Liver (tissue), 9 donors: ENCODE results near the gene DOCK2. TPM values are rescaled to one million over a fixed set of nuclear protein-coding genes. Genes with fewer than 3 reads are reported as not detected.

Experiments
- DNase-seq: peaks from one replicate; pipeline ENCODE4 v3.0.0-alpha.2; 2017; ENCODE audit warnings: low spot score
- H3K27ac ChIP-seq, 2 donors: one replicate each; pipeline ENCODE4 v1.7.0; 2013; ENCODE audit warnings: inconsistent platforms in 2 of 2, low read length in 2 of 2, control low read depth in 1 of 2, low read depth in 1 of 2, mild to moderate bottlenecking in 1 of 2
- H3K27me3 ChIP-seq, 4 donors: one replicate each; pipeline versions ENCODE4 v1.6.1 to v1.7.0; 2013; ENCODE audit warnings: low read length in 3 of 4, inconsistent platforms in 1 of 4, mild to moderate bottlenecking in 1 of 4, moderate library complexity in 1 of 4; ENCODE audit not compliant: control insufficient read depth in 4 of 4, insufficient read depth in 4 of 4
- H3K36me3 ChIP-seq, 4 donors: one replicate each; pipeline versions ENCODE4 v1.6.1 to v1.7.0; 2013; ENCODE audit warnings: low read length in 3 of 4, mild to moderate bottlenecking in 3 of 4, low read depth in 1 of 4, moderate library complexity in 1 of 4; ENCODE audit not compliant: control insufficient read depth in 4 of 4, insufficient read depth in 3 of 4
- H3K4me1 ChIP-seq, 4 donors: one replicate each; pipeline versions ENCODE4 v1.6.1 to v1.7.0; 2013; ENCODE audit warnings: low read length in 3 of 4, mild to moderate bottlenecking in 3 of 4, moderate library complexity in 1 of 4; ENCODE audit not compliant: control insufficient read depth in 4 of 4, insufficient read depth in 4 of 4
- H3K4me3 ChIP-seq, 3 donors: one replicate each; pipeline versions ENCODE4 v1.6.1 to v1.7.0; 2013; ENCODE audit warnings: low read length in 3 of 3, control low read depth in 1 of 3, low read depth in 1 of 3, mild to moderate bottlenecking in 1 of 3
- H3K9ac ChIP-seq, 2 donors: one replicate each; pipeline ENCODE4 v1.7.0; 2013; ENCODE audit warnings: low read length in 2 of 2, mild to moderate bottlenecking in 2 of 2, moderate library complexity in 2 of 2, control low read depth in 1 of 2, low read depth in 1 of 2
- H3K9me3 ChIP-seq, 4 donors: one replicate each; pipeline versions ENCODE4 v1.6.1 to v1.7.0; 2013; ENCODE audit warnings: low read length in 3 of 4; ENCODE audit not compliant: control insufficient read depth in 4 of 4
- CTCF ChIP-seq: fragments of 150-350 bp; IDR thresholded peaks from 2 replicates; pipeline ENCODE4 v1.5.1; 2017; ENCODE audit warnings: improper control_type of control experiment, low read depth, low read length; ENCODE audit not compliant: missing input control
- EGR1 ChIP-seq, 2 donors: IDR thresholded peaks; 2 replicates each; pipeline ENCODE4 v1.6.1; 2016 to 2018; ENCODE audit warnings: antibody characterized with exemption in 2 of 2, low read depth in 2 of 2
- FOXA1 ChIP-seq: IDR thresholded peaks from 2 replicates; pipeline ENCODE4 v1.6.1; 2016; ENCODE audit warnings: antibody characterized with exemption
- FOXA2 ChIP-seq: IDR thresholded peaks from 2 replicates; pipeline ENCODE4 v1.6.1; 2016; ENCODE audit warnings: antibody characterized with exemption
- GABPA ChIP-seq, 2 donors: IDR thresholded peaks in 1 of 2; conservative IDR thresholded peaks in 1 of 2; 2 replicates each; pipeline ENCODE4 v1.6.1; 2016; ENCODE audit warnings: antibody characterized with exemption in 2 of 2, mild to moderate bottlenecking in 1 of 2, moderate library complexity in 1 of 2
- HNF4A ChIP-seq, 2 donors: conservative IDR thresholded peaks; 2 replicates each; pipeline ENCODE4 v1.6.1; 2016; ENCODE audit warnings: antibody characterized with exemption in 2 of 2, mild to moderate bottlenecking in 2 of 2
- HNF4G ChIP-seq: IDR thresholded peaks from 2 replicates; pipeline ENCODE4 v1.6.1; 2016; ENCODE audit warnings: antibody characterized with exemption
- JUND ChIP-seq, 2 donors: IDR thresholded peaks; 2 replicates each; pipeline ENCODE4 v1.6.1; 2016; ENCODE audit warnings: antibody characterized with exemption in 2 of 2
- MAX ChIP-seq: IDR thresholded peaks from 2 replicates; pipeline ENCODE4 v1.6.1; 2016; ENCODE audit warnings: antibody characterized with exemption
- NR2F2 ChIP-seq: IDR thresholded peaks from 2 replicates; pipeline ENCODE4 v1.6.1; 2016; ENCODE audit warnings: antibody characterized with exemption
- RAD21 ChIP-seq, 2 donors: IDR thresholded peaks; 2 replicates each; pipeline ENCODE4 v1.6.1; 2016; ENCODE audit warnings: antibody characterized with exemption in 2 of 2, mild to moderate bottlenecking in 2 of 2
- REST ChIP-seq: IDR thresholded peaks from 2 replicates; pipeline ENCODE4 v1.6.1; 2016; ENCODE audit warnings: antibody characterized with exemption, mild to moderate bottlenecking
- RXRA ChIP-seq, 2 donors: IDR thresholded peaks; 2 replicates each; pipeline ENCODE4 v1.6.1; 2017 to 2018; ENCODE audit warnings: antibody characterized with exemption in 2 of 2, mild to moderate bottlenecking in 1 of 2
- SP1 ChIP-seq: IDR thresholded peaks from 2 replicates; pipeline ENCODE4 v1.6.1; 2018; ENCODE audit warnings: antibody characterized with exemption, mild to moderate bottlenecking
- TAF1 ChIP-seq: conservative IDR thresholded peaks from 2 replicates; pipeline ENCODE4 v1.6.1; 2016; ENCODE audit warnings: antibody characterized with exemption, mild to moderate bottlenecking
- YY1 ChIP-seq: IDR thresholded peaks from 2 replicates; pipeline ENCODE4 v1.6.1; 2016; ENCODE audit warnings: antibody characterized with exemption, mild to moderate bottlenecking
- WGBS: extraction: QIAGEN DNeasy Blood & Tissue Kit; methylation state at CpG from one replicate; pipeline ENCODE4 v1.1.7; 2013; 5-methylcytosine and 5-hydroxymethylcytosine counted together
- polyA plus RNA-seq, 2 donors: library from polyadenylated mRNA; stranded (reverse) in 1 of 2; unstranded in 1 of 2; fragments of 200-250 nt in 1 of 2; fragments of >200 nt in 1 of 2; fragmentation: Nextera tagmentation in 1 of 2; extraction: Ambion mirVana in 1 of 2; gene quantifications; one replicate each; pipeline versions ENCODE4 v1.2.1 to v1.2.3, GENCODE V29; 2013 to 2015
- total RNA-seq, 2 donors: library from RNA; depleted of rRNA; stranded (reverse); fragments of >200 nt; gene quantifications; one replicate each; pipeline ENCODE4 v1.2.3, GENCODE V29; 2014
- TF ChIP-seq, protein P1 (sequence below): IDR thresholded peaks from 2 replicates; pipeline ENCODE4 v1.6.1; 2016; ENCODE audit warnings: antibody characterized with exemption
- TF ChIP-seq, protein P2 (sequence below): IDR thresholded peaks from 2 replicates; pipeline ENCODE4 v1.6.1; 2016; ENCODE audit warnings: antibody characterized with exemption
- donor health status: healthy.
- donor health status: healthy.
- donor health status: healthy.
- donor health status: healthy.
- donor health status: healthy.

The DOCK2 gene
- total and polyA plus RNA-seq, 4 donors: 2.3 to 26.6 (median 8.2) TPM

GRCh38 chr5:169989365-169989764, 352.3 kb downstream of the DOCK2 start:
- no peaks in the 10 kb centered on the region for H3K4me1 ChIP-seq
- H3K9me3 ChIP-seq: no peaks in the 10 kb centered on the region
- no peak overlapping the region for H3K4me3 ChIP-seq
- no peak overlapping the region for H3K9ac ChIP-seq
- no peak overlapping the region for H3K27ac ChIP-seq
- DNase-seq: no peak
- TF ChIP-seq RAD21 (IDR thresholded peaks at IDR 0.05): no peak
- H3K27me3 ChIP-seq: peaks cover 0 to 5% (median 0%) of the 10 kb centered on the region in 4 donors
- H3K36me3 ChIP-seq: peaks cover 0 to 2% (median 0%) of the 10 kb centered on the region in 4 donors
- 78% methylated on average over 1 of the region's 1 CpG for WGBS

DNA sequence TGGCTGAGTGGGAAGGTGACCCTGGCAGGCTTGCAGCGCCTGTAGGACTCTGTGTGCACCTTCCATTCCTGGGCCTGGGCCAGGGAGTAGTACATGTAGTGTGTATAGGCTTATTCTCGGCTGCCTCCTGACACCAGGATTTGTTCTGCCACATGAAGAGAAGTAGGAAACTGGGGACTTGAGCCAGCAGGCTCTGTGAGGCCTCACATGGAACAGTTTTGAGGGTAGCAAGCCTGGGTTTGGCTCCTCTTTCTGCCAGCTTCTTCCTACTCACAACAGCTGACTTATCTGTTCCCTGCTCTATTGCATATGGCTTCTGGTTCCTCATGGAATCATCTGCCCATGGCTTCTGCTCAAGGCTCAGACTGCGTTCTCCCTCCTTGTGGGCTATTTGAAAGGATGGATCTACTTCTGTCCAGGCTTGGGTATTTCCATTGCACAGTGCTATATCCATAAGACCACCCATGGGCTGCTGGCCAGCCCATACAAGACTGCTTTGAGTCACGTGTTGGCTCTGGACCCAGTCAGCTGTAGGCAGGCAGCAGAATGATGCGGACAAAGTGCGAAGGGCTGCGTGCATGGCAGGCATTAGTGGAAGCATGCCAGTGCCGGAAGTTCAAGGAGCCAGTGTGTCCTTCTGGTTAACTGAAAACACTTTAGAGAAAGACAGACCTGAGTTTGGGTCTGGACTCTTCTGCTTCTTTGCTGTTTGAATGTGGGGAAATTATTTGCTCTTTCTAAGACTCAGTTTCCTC, 354.2 kb downstream of the DOCK2 start:
- no peak overlapping the region for H3K27ac ChIP-seq
- 85% methylated on average over 8 of the region's 8 CpGs for WGBS
- no peak overlapping the region for H3K4me3 ChIP-seq
- TF ChIP-seq RAD21 (IDR thresholded peaks at IDR 0.05) (no peak), MAX (no peak), HNF4G (no peak), FOXA1 (no peak), YY1 (no peak), JUND (IDR thresholded peaks at IDR 0.05) (no peak), SP1 (no peak), EGR1 (IDR thresholded peaks at IDR 0.05; ENCODE audit: low read depth in 2 of 2) (no peak), FOXA2 (no peak), HNF4A (conservative IDR thresholded peaks at IDR 0.05) (no peak), REST (no peak), TAF1 (no peak), NR2F2 (no peak), CTCF (no peak), GABPA (IDR thresholded peaks at IDR 0.05 in 1 of 2, conservative IDR thresholded peaks at IDR 0.05 in 1 of 2) (no peak), RXRA (IDR thresholded peaks at IDR 0.05) (no peak)
- TF ChIP-seq, protein P1, sequence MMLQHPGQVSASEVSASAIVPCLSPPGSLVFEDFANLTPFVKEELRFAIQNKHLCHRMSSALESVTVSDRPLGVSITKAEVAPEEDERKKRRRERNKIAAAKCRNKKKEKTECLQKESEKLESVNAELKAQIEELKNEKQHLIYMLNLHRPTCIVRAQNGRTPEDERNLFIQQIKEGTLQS: no peak
- TF ChIP-seq, protein P2, sequence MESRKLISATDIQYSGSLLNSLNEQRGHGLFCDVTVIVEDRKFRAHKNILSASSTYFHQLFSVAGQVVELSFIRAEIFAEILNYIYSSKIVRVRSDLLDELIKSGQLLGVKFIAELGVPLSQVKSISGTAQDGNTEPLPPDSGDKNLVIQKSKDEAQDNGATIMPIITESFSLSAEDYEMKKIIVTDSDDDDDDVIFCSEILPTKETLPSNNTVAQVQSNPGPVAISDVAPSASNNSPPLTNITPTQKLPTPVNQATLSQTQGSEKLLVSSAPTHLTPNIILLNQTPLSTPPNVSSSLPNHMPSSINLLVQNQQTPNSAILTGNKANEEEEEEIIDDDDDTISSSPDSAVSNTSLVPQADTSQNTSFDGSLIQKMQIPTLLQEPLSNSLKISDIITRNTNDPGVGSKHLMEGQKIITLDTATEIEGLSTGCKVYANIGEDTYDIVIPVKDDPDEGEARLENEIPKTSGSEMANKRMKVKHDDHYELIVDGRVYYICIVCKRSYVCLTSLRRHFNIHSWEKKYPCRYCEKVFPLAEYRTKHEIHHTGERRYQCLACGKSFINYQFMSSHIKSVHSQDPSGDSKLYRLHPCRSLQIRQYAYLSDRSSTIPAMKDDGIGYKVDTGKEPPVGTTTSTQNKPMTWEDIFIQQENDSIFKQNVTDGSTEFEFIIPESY: no peak
- H3K9ac ChIP-seq: no peak overlapping the region
- no peak for DNase-seq
- peaks cover 0 to 5% (median 0%) of the 10 kb centered on the region in 4 donors for H3K27me3 ChIP-seq
- no peaks in the 10 kb centered on the region for H3K4me1 ChIP-seq
- peaks cover 0 to 5% (median 0%) of the 10 kb centered on the region in 4 donors for H3K36me3 ChIP-seq
- H3K9me3 ChIP-seq: no peaks in the 10 kb centered on the region
